Epithelial cell of prostate (primary cell): Measurements from ENCODE around the gene SENP1.

ENCODE experiments used
- DNase-seq: peaks from one replicate; pipeline ENCODE4 v3.0.0-alpha.2; 2011; ENCODE audit warnings: low read depth, low spot score
- H3K27ac ChIP-seq: fragments of 450-650 bp; 2 replicates; pipeline ENCODE4 v1.5.1; 2017; ENCODE audit warnings: mild to moderate bottlenecking

The SENP1 gene

DNA sequence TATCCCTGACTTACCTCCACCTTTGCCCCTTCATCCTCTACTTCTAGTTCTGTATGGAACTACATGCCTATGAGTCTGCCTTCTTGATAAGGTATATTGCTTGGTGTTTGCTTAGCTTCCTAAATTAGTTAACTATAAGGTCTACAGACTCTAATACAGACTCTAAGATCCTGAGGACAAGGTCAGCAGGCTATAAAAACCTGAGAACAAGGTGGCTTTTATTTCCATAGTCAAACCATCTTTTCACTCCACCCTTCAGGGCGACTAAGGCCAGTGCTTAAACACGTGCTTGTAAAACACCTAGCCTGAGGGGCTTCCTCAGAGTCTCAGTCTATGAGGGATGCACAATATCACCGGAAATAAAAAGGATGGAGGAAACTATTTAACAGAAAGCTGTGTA is 65.5 kb downstream of the SENP1 start:
- no peak for DNase-seq
- H3K27ac ChIP-seq: no peak overlapping the region

DNA sequence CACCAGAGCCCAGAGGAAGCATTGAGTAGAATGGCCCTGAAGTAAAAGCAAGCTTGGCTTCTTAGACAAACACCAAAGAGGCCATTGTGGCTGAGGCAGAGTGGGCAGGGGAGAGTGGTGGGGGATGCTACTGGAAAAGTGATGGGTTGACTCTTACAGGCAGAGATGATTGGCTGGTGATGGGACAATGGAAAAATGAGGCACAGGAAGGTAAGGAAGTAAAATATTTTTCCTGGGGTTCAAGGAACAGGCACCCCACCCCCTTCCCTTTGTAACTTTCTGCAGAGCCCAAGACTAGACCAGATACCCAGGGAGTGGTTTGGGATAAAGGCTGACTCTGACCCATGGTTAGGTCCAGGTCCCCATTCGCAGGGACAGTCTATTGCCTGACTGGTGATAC is 66.7 kb downstream of the SENP1 start:
- no peak for DNase-seq
- H3K27ac ChIP-seq: no peak overlapping the region

DNA sequence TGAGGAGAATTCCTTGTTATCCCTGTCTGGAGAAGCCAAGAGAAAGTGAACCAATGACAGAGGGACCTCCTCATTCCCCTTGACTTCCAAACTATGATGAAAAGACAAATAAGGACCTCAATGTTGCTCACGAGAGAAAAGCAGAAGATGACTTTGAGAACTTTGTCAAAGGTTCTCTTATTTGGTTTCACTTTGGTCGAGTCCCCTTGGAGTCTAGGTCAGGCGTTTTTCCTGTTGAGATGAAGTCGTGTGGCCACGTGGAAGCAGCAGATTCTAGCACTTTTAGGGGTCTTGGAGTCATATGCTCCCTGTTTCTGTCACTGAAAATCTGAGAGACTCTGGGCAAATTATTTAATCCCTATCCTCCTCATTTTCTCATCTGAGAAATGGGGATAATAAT is 67.8 kb downstream of the SENP1 start:
- H3K27ac ChIP-seq: no peak overlapping the region

DNA sequence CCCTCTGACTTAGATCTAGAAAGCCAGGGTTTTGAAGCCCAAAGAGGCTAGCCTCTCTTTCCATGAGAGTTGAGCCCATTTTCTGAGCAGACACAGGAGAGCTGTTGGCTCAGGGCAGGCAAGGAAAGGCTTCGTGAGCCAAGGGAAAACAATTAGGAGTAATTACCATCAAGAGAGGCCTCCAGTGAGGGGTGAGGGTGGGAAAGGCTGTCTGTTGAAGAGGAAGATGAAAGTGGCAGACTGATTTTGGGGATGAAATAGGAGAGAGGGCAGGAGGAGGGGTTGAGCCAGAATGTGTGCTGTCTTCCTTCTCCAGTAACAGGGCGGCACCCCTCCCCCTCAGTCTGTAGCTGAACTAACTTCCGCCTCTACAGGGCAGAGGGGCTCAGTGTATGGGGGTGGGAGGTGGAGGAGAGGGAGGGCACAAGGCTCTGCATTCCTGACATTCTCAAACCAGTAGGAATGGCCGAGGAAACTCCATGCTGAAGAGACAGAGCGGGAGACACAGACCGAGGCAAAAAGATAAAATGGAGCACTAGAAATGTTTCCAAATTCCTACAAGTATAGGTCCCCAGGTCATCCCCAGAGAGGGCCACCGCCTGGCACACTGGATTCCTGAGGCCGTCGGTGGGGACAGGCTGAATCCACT is 68.5 kb downstream of the SENP1 start:
- DNase-seq: no peak
- no peak overlapping the region for H3K27ac ChIP-seq

More for the DNA sequence above, 67.8 kb downstream of the SENP1 start:
- DNase-seq: no peak

DNA sequence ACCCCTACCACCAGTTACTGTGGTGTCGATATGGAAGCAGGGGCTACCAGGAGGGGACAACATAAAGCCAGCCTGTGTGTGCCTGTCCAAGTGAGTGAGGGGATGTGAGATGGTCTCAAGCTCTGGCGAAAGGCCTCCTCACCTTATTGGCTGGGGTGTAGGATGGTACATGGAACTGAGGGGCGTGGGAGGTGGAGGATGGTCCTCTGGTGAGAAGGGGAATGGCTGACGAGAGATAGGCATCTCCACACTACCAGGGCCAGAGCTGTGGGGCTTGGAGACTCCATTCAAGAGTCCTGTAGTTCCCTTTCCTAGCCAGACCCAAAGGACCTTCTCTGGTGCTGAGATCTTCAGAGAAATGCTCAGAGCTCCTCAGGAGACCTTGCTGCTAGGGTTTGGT is 69.1 kb downstream of the SENP1 start:
- DNase-seq: no peak
- no peak overlapping the region for H3K27ac ChIP-seq

DNA sequence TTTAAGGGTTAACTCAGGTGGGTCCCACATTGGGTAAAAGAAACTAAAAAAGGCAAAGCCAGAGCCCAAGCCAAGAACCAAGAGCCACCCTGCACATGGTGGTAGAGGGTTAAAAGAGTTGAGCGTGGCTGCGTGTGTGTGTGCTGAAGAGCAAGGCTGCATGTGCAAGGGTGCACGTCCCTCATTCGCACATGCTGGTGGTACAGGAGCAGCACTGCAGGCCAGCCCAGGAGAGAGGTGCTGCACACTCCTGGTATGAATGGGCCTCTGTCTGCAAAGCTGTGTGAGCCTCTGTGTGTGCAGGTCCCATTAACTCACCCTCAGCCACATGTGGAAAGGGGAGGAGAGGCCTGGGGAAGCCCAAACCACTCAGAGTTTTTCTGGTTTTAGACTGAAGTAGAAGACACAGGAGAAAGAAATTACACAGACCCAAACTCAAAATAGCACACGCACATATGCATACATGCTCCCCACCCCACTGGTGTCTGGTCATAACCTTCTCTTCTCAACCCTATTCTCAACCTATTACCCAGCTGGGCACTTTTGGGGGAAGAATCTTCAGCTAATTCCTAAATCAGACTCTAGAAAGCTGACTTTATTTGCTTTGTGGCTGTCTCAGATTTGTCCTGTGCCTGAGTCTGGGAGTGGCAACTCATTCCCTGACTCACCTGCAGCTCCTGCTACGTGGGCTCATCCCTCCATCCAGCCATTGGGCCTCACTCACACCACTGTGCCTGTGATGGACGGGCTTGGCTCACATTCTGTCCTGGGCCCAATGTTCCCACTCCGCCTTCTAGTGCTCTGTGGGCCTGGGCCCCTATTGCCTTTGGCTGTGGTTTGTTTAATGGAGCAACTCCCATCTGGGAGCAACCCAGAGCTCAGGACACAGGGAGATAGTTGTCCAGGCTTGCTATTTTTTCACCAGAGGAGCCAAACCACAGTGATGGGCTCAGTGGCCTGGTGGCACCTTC is 70.8 kb downstream of the SENP1 start:
- DNase-seq: no peak
- H3K27ac ChIP-seq: no peak overlapping the region

DNA sequence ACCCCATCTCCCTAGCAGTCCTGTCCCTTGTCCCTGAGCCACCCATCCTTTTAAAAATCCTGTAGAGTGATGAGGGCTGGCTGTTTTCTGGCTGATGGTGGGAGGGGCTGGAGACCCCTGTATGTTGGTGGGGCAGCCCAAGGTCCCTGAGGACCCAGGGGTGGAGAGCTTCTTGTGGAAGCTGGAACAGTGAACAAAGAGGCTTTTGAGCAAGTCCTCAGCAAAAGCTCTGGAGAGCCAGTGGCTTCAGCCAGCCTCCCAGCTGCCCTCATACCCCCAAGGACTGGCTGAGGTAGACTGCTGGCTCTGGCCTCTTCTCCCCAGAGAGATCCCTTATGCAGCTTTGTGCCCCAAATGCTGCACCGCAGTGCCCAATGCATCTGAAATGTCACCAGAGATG is 72.4 kb downstream of the SENP1 start:
- H3K27ac ChIP-seq: no peak overlapping the region
- no peak for DNase-seq

DNA sequence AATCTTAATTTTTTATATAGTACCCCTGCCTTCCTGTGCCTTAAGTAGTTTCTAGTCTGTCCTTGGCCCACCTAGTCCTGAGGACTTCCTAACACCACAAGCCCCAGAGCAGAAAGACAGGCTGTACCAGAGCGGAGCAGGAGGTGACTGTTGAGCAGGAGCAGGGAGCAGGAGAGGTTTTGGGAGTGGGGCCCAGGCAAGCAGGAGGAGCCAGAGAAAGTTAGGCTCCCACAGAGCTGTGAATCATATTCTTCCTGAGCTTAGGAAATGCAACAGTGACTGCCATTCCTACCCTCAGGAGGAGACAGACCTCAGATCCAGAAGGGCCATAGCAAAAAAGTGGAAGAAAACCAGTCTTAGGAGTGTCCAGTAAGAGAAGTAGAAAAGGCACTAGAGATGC is 73.3 kb downstream of the SENP1 start:
- no peak overlapping the region for H3K27ac ChIP-seq
- DNase-seq: no peak

DNA sequence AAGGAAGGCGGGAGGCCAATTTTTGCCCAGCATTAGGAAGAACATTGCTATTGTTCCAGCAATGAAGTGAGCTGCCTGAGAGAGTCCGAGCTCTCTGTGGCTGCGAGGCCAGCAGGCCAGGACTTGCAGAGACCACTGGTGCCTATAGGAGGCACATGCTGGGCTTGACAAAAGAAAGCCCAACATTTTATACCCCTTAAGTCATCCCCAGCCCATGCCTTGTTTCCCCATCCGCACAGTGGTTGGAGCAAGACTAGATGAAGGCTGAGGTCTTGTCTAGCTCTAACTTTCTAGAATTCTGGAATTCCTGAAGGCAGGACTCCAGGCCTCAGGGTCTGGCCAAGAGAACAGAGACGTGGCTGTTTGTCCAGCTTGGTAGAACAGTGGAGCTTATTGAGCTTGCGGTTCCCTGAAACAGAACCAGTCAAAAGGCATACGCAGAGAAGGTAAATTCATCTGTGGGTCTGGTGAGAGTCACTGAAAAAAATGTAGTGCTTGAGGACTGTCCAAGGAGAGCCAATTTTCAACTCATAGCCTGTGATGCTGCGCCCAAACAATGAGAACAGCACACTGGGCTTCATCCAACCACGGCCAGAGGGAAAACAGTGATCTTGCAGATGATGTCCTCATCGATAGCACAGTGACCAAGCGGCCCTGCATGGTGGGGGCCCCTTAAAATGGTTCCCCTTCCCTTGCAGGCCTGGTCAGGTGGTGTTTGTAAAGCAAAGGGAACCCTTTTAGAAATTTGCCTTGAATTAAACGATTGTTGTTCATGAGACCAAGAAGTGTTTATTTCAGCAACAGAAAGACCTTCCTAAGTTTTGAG is 74.5 kb downstream of the SENP1 start:
- no peak for DNase-seq

DNA sequence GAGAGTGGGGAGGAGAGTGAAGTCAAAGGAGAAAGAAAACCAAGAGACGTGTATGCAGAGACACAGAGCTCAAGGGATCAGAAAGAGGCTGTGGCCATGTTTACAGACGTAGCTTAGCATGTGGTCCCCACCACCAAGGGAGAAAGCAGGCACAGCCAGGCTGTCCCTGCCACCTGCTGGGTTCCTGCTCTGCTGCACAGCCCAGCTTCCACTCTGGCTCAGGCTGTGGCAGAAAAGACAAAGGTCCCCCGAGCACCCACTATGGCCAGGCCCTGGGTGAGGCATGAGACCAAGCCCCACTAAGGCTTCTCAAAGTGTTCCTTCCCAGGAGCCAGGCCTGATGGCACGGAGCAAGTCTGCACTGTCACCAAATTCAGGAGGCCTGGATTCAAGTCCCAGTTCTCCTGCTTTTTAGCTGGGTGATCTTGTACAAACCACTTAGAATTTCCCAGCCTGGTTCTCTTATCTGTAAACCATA is 75.7 kb downstream of the SENP1 start:
- no peak for DNase-seq
- no peak overlapping the region for H3K27ac ChIP-seq

More for the DNA sequence above, 74.5 kb downstream of the SENP1 start:
- no peak overlapping the region for H3K27ac ChIP-seq

DNA sequence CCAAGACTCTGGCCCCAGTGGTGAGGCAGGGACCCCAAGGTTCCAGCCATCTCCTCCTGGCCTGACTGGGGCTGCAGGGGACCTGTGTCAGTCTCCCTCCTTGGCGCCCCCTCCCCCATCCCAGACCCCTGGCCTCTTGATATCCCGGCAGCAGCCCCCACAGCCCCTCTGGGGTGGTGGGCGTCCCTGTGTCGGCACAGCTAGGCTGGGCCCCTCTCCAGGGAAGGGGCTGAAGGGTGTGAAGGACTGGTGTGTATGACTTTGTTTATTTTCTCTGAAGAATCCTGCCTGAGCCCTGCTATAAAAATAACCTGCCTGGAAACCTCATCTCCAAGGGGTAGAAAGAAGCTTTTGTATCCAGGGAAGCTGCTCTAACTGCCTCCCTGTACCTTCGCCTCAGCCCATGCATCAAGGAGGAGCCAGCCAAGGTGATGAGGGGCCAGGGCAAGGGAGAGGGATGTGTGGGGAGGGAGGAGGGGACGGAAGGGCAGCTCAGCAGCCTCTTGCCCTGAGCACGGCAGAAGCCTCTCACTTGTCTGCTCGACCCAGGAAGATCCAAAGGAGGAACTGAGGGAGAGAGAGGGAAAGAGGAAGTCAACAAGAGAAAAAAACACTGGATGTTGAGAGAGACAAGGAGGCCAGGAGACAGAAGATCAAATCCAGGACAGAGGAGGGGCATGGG is 76.2 kb downstream of the SENP1 start:
- no peak overlapping the region for H3K27ac ChIP-seq
- no peak for DNase-seq

DNA sequence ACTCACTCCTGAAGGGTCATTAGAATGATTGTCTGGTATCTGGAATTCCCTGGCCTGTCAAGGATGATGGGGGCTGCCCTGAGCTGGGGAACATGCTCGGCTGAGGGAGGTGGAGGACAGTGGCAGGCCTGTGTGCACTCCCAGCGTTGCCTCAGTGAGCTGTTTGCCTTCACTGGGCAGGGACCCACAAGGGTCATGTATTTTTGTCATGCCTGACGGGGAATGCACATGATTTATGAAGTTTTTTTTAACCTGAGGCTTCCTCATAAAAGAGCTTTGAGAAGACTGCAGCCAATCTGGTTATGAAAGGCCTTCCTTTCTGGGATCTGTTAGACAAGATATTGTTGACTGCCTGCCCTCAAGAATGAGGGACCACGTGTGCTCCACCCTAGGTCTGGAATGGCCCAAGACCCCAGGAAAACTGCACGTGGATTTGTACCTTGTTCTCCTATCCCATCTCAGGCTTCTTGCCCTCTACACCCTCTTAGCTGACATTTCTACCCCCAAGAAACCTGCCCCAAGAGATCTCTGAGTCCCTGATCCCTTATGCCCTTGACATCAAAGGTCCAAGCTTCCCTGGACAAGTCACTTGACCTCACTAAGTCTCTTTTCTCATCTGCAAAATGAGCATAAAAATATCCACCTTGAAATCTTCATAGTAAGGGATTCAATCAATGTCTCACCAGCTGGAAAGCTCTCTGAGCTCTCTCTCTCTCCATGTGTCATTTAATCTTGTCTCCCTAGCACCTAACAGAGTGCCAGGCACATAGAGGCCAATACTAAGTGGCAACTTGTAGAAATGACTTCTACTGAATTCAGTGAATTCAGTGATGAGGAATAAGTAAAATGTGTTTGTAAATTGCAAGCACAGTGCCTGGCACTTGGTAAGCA is 77.1 kb downstream of the SENP1 start:
- H3K27ac ChIP-seq: no peak overlapping the region
- no peak for DNase-seq

DNA sequence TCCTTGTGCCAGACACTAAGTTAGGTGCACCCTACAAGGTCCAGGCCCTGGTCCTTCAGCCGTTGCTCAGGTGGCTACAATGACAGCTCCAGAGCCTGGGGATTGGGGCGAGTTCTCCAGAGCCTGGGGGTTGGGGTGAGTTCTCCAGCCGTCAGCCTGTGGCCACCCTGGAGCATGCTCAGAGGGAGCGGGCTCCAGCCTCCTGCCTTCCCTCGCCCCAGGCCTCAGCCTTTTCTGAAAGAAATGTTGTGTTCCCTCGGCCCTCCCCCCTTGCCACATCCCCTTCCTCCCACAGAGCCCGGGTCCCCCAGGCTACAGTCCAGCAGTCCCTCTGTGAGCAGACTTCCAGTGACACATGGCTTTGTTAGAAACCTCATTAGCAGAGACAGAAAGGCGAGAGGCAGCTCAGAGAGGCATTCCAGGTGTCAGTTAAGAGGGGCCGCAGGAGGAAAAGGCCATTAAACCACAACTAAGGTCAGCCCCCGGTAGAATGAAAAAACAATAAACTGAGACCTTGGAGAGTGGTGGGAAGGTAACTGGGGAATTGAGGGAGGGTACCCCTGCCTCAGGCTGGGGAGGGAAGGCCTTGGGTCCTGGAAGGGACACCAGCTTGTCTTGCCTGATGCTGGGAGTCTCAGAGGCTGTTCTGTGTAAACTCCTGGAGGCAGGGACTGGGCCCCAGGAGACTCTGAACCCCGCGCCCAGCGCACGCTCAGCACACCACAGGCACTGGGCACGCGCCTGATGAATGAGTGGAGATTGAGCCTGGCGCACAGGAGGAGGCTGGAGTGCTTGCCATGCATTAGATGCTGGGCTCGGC is 78.5 kb downstream of the SENP1 start:
- no peak for DNase-seq
- H3K27ac ChIP-seq: no peak overlapping the region

DNA sequence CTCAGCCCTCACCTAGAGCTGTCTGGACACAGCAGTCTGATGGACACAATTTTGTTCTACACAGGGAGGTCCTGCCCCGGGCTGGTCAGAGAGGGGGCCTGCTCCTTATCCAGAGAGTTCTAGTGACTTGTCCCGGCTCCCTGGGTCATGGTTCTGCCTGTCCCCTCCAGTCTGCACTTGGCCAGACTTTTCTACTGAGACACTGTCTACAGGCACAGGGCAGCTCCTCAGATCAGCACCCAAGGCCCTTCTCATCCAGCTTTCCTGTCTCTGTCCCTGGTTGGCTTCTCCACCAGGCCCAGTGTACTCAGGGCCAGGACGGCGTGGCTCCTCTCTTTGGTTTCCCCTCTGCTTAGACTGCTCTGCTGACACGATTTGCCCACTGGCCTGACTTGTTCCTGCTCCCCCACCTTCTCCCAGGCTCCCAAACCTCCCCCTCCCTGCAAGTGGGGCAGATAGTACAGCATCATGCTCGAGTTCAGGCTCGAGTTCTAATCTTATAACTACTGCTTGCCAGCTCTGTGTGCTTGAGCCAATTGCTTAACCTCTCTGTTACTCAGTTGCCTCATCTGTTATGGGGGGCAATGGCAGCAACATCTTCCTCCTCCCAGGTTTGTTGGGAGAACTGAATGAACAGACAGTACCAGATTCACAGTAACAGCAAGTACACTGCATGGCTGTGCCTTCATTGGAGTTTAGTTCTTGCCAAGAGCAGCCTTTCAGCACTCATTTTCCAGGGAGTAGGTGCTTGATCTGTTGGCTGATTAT is 79.6 kb downstream of the SENP1 start:
- no peak for DNase-seq
- H3K27ac ChIP-seq: no peak overlapping the region

DNA sequence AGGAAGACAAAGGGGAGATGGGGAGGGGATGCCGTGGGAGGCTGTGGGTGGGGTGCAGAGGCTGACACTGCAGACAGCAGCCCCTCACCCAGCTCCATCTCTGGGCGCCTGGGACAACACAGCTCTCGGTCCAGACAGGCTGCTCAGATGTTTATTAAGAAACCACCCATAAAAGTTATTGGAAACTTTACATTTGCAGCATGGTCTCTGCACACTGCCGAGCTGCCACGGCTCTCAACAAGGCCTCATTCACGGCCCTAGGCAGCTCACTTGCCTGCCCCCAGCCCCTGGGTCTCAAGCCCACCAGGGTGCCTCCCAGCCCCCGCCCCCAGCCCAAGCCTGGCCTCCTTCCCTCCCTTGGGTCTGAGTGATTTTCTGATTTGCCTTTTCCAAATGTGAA is 80.6 kb downstream of the SENP1 start:
- no peak overlapping the region for H3K27ac ChIP-seq
- DNase-seq: no peak

DNA sequence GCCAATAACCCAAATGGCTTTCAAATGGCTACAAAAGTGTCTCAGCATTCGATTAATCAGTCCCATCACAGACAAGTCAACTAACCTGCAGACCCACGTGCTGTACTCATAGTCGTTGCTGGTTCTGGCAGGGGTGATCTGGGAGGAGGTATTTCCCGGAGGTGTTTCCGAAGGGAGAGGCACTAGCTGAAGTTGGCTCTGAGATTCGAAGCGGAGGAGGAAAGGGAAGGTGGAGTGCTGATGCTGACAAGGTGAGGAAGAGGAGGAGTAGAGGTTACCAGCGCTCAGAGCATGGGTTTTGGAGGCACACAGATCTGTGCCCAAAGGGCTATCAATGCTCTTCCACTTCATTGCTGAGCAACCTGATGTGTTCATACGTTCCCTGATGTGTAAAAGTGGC is 81.1 kb downstream of the SENP1 start:
- no peak for DNase-seq
- H3K27ac ChIP-seq: no peak overlapping the region

DNA sequence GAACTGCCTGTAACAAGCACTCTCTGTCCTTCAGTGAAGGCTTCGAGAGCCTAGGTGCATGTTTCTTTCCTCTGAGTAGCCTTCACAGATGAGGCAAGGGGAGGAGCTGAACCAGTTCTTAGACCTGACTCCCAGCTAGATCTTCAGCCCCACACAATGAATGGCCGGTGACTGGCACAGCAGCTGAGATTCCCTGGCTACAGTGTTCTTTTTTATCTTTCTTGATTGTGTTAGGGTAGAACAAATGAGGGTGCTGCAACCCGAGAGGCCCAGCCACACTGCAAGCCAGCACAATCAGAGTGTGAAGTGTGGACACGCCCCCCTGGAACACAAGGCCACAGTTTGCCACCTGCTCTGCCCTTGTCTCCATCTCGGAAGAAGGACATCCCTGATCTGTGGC is 82.5 kb downstream of the SENP1 start:
- H3K27ac ChIP-seq: no peak overlapping the region
- DNase-seq: no peak
